ENCODE measurements around the gene C16orf86.

Gene C16orf86

DNA sequence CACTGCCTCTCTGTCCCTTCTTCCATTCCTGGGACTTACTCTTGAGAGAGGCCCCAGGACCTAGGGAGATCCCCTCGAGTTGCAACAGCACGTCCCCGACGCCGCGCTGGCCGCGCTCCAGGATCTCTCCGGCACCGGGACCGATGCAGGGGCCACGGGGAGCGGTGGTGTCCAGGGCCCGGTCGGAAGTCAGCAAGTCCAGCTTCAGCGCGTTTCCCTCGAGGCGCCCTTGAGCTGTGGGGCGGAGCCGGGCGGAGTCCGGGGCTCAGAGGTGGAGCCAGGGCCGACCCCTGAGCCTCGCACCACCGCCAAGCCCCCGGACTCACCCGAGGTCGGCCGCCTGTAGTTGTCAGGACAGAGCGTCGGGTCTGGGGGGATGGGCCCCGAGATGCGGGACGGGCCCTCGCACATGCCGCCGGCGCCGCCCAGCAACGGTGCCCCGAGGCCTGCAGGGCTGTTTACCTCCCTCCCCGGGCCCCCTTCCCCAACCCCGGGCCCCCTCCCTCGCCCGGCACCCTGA is 522 bp upstream of the C16orf86 start:
- H3K4me3 ChIP-seq (ENCODE audit: low read length in 2 of 2), result peak overlapping the region; percentile 51 to 87
- H2BK12ac ChIP-seq (ENCODE audit: low read length), result no peak overlapping the region
- peak overlapping the region; percentile 99 for H3K4me2 ChIP-seq (ENCODE audit: insufficient read depth, low read length, poor library complexity, severe bottlenecking)
- no peak overlapping the region for H3K4ac ChIP-seq (ENCODE audit: low read length)
- H2BK15ac ChIP-seq (ENCODE audit: low read length), result no peak overlapping the region
- no peak overlapping the region for H2BK120ac ChIP-seq (ENCODE audit: low read depth, low read length)
- no peak for DNase-seq (ENCODE audit: low spot score)
- H3K4me1 ChIP-seq (ENCODE audit: control insufficient read depth in 2 of 2, insufficient read depth in 1 of 2, low read depth in 1 of 2, low read length in 2 of 2), result peaks cover 12 to 22% of the 10 kb centered on the region in 2 donors
- H3K9ac ChIP-seq (ENCODE audit: low read depth, low read length, poor library complexity), result peak overlapping the region; percentile 93
- no peak overlapping the region for H3K27ac ChIP-seq (replicated peaks; ENCODE audit: low read length)
- H2BK5ac ChIP-seq (ENCODE audit: low read length), result no peak overlapping the region
- peak overlapping the region; percentile 89 for H2AK5ac ChIP-seq (ENCODE audit: low read depth, low read length)
- peak overlapping the region; percentile 81 for H3K18ac ChIP-seq (ENCODE audit: low read length)
- no peak overlapping the region for H4K8ac ChIP-seq (ENCODE audit: low read depth, low read length)
- H4K91ac ChIP-seq (ENCODE audit: low read depth, low read length, poor library complexity), result no peak overlapping the region
- peaks cover 11 to 37% of the 10 kb centered on the region in 2 donors for H3K36me3 ChIP-seq (replicated peaks in 1 of 2; ENCODE audit: control insufficient read depth in 2 of 2, insufficient read depth in 2 of 2, low read length in 2 of 2)
- H2AFZ ChIP-seq (ENCODE audit: low read length), result peak overlapping the region; percentile 96
- H3K27me3 ChIP-seq (ENCODE audit: control insufficient read depth in 3 of 3, insufficient read depth in 3 of 3, low read depth in 1 of 3, low read length in 3 of 3), result peaks cover 0 to 2% (median 0%) of the 10 kb centered on the region in 3 experiments
- H3K9me3 ChIP-seq (replicated peaks in 1 of 2; ENCODE audit: control insufficient read depth in 2 of 2, insufficient read depth in 1 of 2, low read depth in 1 of 2, low read length in 2 of 2), result no peaks in the 10 kb centered on the region
- H3K14ac ChIP-seq (ENCODE audit: low read length), result no peak overlapping the region
- H3K23ac ChIP-seq (ENCODE audit: low read depth, low read length, poor library complexity), result peak overlapping the region; percentile 50
- WGBS, 2 donors (ENCODE audit: extremely low coverage in 2 of 2, insufficient read length in 2 of 2, insufficient replicate concordance in 1 of 2), result no CpG with 5 or more reads among the region's 46 CpGs
- peaks cover 2% of the 10 kb centered on the region for H3K79me1 ChIP-seq (ENCODE audit: low read depth, low read length)

GRCh38 chr16:67667453-67667816 is 821 bp downstream of the C16orf86 start:
- Histone ChIP-seq H3K4ac (ENCODE audit: low read length) (no peak overlapping the region), H3K27me3 (ENCODE audit: control insufficient read depth in 3 of 3, insufficient read depth in 3 of 3, low read depth in 1 of 3, low read length in 3 of 3) (no peaks in the 10 kb centered on the region), H3K4me1 (ENCODE audit: control insufficient read depth in 2 of 2, insufficient read depth in 1 of 2, low read depth in 1 of 2, low read length in 2 of 2) (peaks cover 9 to 19% of the 10 kb centered on the region in 2 donors), H2AFZ (ENCODE audit: low read length) (peak overlapping the region; percentile 96), H3K4me3 (ENCODE audit: low read length in 2 of 2) (peak overlapping the region in 1 of 2 donors; percentile 51), H3K14ac (ENCODE audit: low read length) (peak overlapping the region; percentile 96), H2BK15ac (ENCODE audit: low read length) (no peak overlapping the region), H4K91ac (ENCODE audit: low read depth, low read length, poor library complexity) (no peak overlapping the region), H3K18ac (ENCODE audit: low read length) (peak overlapping the region; percentile 59), H3K36me3 (replicated peaks in 1 of 2; ENCODE audit: control insufficient read depth in 2 of 2, insufficient read depth in 2 of 2, low read length in 2 of 2) (peaks cover 10 to 28% of the 10 kb centered on the region in 2 donors), H2AK5ac (ENCODE audit: low read depth, low read length) (peak overlapping the region; percentile 96), H3K27ac (replicated peaks; ENCODE audit: low read length) (no peak overlapping the region), H3K9me3 (replicated peaks in 1 of 2; ENCODE audit: control insufficient read depth in 2 of 2, insufficient read depth in 1 of 2, low read depth in 1 of 2, low read length in 2 of 2) (no peaks in the 10 kb centered on the region), H2BK120ac (ENCODE audit: low read depth, low read length) (no peak overlapping the region), H2BK5ac (ENCODE audit: low read length) (peak overlapping the region; percentile 91), H3K23ac (ENCODE audit: low read depth, low read length, poor library complexity) (peak overlapping the region; percentile 90), H3K4me2 (ENCODE audit: insufficient read depth, low read length, poor library complexity, severe bottlenecking) (peak overlapping the region; percentile 99), H3K9ac (ENCODE audit: low read depth, low read length, poor library complexity) (peak overlapping the region; percentile 93), H3K79me1 (ENCODE audit: low read depth, low read length) (no peaks in the 10 kb centered on the region), H2BK12ac (ENCODE audit: low read length) (no peak overlapping the region), H4K8ac (ENCODE audit: low read depth, low read length) (no peak overlapping the region)
- WGBS, 2 donors (ENCODE audit: extremely low coverage in 2 of 2, insufficient read length in 2 of 2, insufficient replicate concordance in 1 of 2), result no CpG with 5 or more reads among the region's 10 CpGs
- no peak for DNase-seq (ENCODE audit: low spot score)

- Histone ChIP-seq H3K4me3 (ENCODE audit: low read length in 2 of 2) (peak overlapping the region in 1 of 2 donors; percentile 51), H4K91ac (ENCODE audit: low read depth, low read length, poor library complexity) (no peak overlapping the region), H2BK12ac (ENCODE audit: low read length) (no peak overlapping the region), H4K8ac (ENCODE audit: low read depth, low read length) (no peak overlapping the region), H3K27me3 (ENCODE audit: control insufficient read depth in 3 of 3, insufficient read depth in 3 of 3, low read depth in 1 of 3, low read length in 3 of 3) (no peaks in the 10 kb centered on the region), H2BK15ac (ENCODE audit: low read length) (no peak overlapping the region), H3K18ac (ENCODE audit: low read length) (peak overlapping the region; percentile 45), H3K36me3 (replicated peaks in 1 of 2; ENCODE audit: control insufficient read depth in 2 of 2, insufficient read depth in 2 of 2, low read length in 2 of 2) (peaks cover 6 to 22% of the 10 kb centered on the region in 2 donors), H2AFZ (ENCODE audit: low read length) (peak overlapping the region; percentile 53), H3K79me1 (ENCODE audit: low read depth, low read length) (no peaks in the 10 kb centered on the region), H3K23ac (ENCODE audit: low read depth, low read length, poor library complexity) (peak overlapping the region; percentile 37), H3K9ac (ENCODE audit: low read depth, low read length, poor library complexity) (peak overlapping the region; percentile 74), H2BK5ac (ENCODE audit: low read length) (peak overlapping the region; percentile 45), H3K9me3 (replicated peaks in 1 of 2; ENCODE audit: control insufficient read depth in 2 of 2, insufficient read depth in 1 of 2, low read depth in 1 of 2, low read length in 2 of 2) (no peaks in the 10 kb centered on the region), H3K14ac (ENCODE audit: low read length) (peak overlapping the region; percentile 41), H3K4me1 (ENCODE audit: control insufficient read depth in 2 of 2, insufficient read depth in 1 of 2, low read depth in 1 of 2, low read length in 2 of 2) (peaks cover 9 to 19% of the 10 kb centered on the region in 2 donors), H3K4me2 (ENCODE audit: insufficient read depth, low read length, poor library complexity, severe bottlenecking) (peak overlapping the region; percentile 26), H3K27ac (replicated peaks; ENCODE audit: low read length) (no peak overlapping the region), H2BK120ac (ENCODE audit: low read depth, low read length) (no peak overlapping the region), H3K4ac (ENCODE audit: low read length) (no peak overlapping the region), H2AK5ac (ENCODE audit: low read depth, low read length) (no peak overlapping the region)
- WGBS, 2 donors (ENCODE audit: extremely low coverage in 2 of 2, insufficient read length in 2 of 2, insufficient replicate concordance in 1 of 2), result no CpG with 5 or more reads among the region's 18 CpGs
- peak; percentile 72 for DNase-seq (ENCODE audit: low spot score)
Observed at GRCh38 chr16:67667817-67668494, 1.3 kb downstream of the C16orf86 start.

GRCh38 chr16:67668495-67669157 is 2.0 kb downstream of the C16orf86 start:
- no peaks in the 10 kb centered on the region for H3K9me3 ChIP-seq (replicated peaks in 1 of 2; ENCODE audit: control insufficient read depth in 2 of 2, insufficient read depth in 1 of 2, low read depth in 1 of 2, low read length in 2 of 2)
- H3K27me3 ChIP-seq (ENCODE audit: control insufficient read depth in 3 of 3, insufficient read depth in 3 of 3, low read depth in 1 of 3, low read length in 3 of 3), result no peaks in the 10 kb centered on the region
- WGBS, 2 donors (ENCODE audit: extremely low coverage in 2 of 2, insufficient read length in 2 of 2, insufficient replicate concordance in 1 of 2), result no CpG with 5 or more reads among the region's 6 CpGs
- no peak overlapping the region for H3K4me3 ChIP-seq (ENCODE audit: low read length in 2 of 2)
- no peak overlapping the region for H2BK15ac ChIP-seq (ENCODE audit: low read length)
- H2BK5ac ChIP-seq (ENCODE audit: low read length), result peak overlapping the region; percentile 45
- no peak overlapping the region for H4K8ac ChIP-seq (ENCODE audit: low read depth, low read length)
- H3K4me2 ChIP-seq (ENCODE audit: insufficient read depth, low read length, poor library complexity, severe bottlenecking), result no peak overlapping the region
- peak overlapping the region; percentile 41 for H3K14ac ChIP-seq (ENCODE audit: low read length)
- H2AFZ ChIP-seq (ENCODE audit: low read length), result no peak overlapping the region
- H4K91ac ChIP-seq (ENCODE audit: low read depth, low read length, poor library complexity), result no peak overlapping the region
- H3K36me3 ChIP-seq (replicated peaks in 1 of 2; ENCODE audit: control insufficient read depth in 2 of 2, insufficient read depth in 2 of 2, low read length in 2 of 2), result peaks cover 2 to 16% of the 10 kb centered on the region in 2 donors
- no peak overlapping the region for H3K4ac ChIP-seq (ENCODE audit: low read length)
- no peak overlapping the region for H2BK12ac ChIP-seq (ENCODE audit: low read length)
- H3K79me1 ChIP-seq (ENCODE audit: low read depth, low read length), result no peaks in the 10 kb centered on the region
- peak overlapping the region; percentile 37 for H3K23ac ChIP-seq (ENCODE audit: low read depth, low read length, poor library complexity)
- DNase-seq (ENCODE audit: low spot score), result no peak
- H3K27ac ChIP-seq (replicated peaks; ENCODE audit: low read length), result no peak overlapping the region
- no peak overlapping the region for H2BK120ac ChIP-seq (ENCODE audit: low read depth, low read length)
- no peak overlapping the region for H2AK5ac ChIP-seq (ENCODE audit: low read depth, low read length)
- H3K18ac ChIP-seq (ENCODE audit: low read length), result no peak overlapping the region
- peaks cover 9 to 19% of the 10 kb centered on the region in 2 donors for H3K4me1 ChIP-seq (ENCODE audit: control insufficient read depth in 2 of 2, insufficient read depth in 1 of 2, low read depth in 1 of 2, low read length in 2 of 2)
- H3K9ac ChIP-seq (ENCODE audit: low read depth, low read length, poor library complexity), result peak overlapping the region; percentile 74
